Retinal pigment epithelial cell (primary cell): ENCODE results near the gene CASZ1.

Experiments used
- DNase-seq: peaks from one replicate; pipeline ENCODE4 v3.0.0-alpha.2; 2010; ENCODE audit warnings: low read depth
- H3K4me3 ChIP-seq: 2 replicates; pipeline ENCODE4 v1.5.1; 2011; ENCODE audit warnings: mild to moderate bottlenecking, low read length, control low read depth, moderate library complexity
- TF ChIP-seq, protein P1 (sequence below): conservative IDR thresholded peaks from 2 replicates; pipeline ENCODE4 v1.5.1; 2011; ENCODE audit warnings: low read depth, low read length, control low read depth, inconsistent platforms

Gene CASZ1

DNA sequence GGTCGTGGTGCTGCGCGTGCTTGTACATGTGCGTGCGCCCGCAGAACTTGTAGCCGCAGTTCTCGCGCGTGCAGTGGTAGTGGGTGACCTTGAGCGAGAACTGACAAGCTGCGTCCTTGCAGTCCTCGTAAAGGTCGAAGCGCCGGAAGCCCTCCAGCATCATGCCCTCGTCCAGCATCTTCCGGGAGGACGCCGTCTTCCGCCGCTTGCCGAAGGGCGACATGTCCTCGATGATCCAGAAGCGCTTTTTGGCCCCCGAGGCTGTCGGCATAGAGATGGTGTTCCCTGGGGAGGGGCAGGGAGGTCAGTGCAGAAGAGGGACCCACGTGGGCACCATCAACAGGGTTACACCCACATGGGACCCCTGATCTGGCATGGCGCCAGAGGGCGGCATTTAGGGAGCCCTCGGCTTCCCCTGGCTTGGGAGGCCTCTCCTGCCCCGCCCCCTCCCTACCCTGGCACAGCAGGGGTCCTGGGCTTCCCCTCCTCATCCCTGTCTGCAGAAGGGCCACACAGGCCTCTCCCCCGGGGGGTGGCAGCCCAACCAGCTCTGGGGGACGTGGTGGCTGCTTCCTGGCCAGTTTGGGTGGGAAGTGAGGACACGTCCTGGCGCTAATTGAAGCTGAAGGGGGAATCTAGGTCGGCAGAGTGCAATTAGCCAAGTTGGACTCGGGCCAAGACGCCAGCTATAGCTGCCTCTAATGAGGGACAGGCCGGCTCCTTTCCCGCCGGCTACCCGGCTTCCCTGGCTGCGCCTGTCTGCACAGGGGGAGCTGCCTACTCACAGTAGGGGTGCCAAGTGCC is 156.5 kb downstream of the CASZ1 start:
- no peak overlapping the region for H3K4me3 ChIP-seq
- TF ChIP-seq, protein P1, sequence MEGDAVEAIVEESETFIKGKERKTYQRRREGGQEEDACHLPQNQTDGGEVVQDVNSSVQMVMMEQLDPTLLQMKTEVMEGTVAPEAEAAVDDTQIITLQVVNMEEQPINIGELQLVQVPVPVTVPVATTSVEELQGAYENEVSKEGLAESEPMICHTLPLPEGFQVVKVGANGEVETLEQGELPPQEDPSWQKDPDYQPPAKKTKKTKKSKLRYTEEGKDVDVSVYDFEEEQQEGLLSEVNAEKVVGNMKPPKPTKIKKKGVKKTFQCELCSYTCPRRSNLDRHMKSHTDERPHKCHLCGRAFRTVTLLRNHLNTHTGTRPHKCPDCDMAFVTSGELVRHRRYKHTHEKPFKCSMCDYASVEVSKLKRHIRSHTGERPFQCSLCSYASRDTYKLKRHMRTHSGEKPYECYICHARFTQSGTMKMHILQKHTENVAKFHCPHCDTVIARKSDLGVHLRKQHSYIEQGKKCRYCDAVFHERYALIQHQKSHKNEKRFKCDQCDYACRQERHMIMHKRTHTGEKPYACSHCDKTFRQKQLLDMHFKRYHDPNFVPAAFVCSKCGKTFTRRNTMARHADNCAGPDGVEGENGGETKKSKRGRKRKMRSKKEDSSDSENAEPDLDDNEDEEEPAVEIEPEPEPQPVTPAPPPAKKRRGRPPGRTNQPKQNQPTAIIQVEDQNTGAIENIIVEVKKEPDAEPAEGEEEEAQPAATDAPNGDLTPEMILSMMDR: no peak
- no peak for DNase-seq

DNA sequence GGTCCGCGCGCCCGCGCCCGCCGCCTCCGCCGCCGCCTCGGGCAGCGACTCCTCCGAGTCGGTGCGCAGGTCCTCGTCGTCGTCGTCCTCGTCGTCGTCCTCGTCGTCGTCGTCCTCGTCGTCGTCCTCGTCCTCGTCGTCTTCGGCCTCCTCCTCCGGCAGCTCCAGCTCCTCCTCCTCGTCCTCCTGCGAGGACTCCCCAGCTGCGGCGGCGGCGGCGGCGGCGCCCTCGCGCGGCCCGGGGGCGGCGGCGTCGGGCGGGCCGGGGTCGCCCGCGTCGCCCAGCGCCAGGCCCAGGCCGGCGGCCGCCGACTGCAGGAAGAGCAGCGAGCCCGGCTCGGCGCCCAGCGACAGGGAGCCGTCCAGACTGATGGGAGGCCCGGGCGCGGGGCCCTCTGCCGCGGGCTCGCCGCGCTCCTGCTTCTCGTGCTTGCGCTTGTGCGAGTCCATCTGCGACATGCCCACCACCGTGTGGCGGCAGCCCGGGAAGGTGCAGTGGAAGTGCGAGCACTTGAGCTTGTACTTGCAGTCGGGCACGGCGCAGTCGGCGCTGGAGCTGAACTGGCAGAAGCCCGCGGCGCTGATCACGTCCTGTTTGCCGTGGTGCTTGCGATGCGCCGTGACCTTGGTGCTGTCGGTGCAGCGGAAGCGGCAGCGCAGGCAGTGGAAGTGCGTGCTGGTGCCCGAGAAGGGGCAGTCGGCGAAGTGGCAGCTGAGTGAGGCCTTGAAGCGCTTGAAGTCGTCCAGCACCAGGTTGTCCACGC is 157.3 kb downstream of the CASZ1 start:
- TF ChIP-seq, protein P1: no peak
- no peak for DNase-seq
- H3K4me3 ChIP-seq: no peak overlapping the region

DNA sequence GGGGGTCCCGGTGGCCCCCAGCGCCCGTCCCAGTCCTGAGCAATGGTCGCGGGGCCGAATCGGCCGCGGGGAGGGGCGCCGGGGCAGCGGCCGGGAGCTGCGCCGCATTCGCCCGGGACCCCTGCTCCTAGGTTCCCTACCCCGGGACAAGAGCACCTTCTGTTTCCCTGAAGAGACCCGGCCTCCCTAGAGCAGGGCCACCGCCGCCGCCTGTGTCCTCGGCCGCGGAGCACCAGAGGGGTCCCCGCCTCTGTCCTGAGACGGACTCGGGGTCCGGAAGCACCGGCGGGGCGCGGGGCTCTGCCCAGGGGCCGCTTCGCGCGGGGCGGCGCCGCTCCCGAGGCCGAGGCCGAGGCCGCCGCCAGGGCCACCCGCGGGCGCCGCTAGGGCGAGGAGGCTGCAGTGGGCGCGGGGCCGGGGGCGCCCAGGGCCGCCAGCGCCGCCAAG is 157.9 kb downstream of the CASZ1 start:
- H3K4me3 ChIP-seq: no peak overlapping the region
- TF ChIP-seq, protein P1: no peak

DNA sequence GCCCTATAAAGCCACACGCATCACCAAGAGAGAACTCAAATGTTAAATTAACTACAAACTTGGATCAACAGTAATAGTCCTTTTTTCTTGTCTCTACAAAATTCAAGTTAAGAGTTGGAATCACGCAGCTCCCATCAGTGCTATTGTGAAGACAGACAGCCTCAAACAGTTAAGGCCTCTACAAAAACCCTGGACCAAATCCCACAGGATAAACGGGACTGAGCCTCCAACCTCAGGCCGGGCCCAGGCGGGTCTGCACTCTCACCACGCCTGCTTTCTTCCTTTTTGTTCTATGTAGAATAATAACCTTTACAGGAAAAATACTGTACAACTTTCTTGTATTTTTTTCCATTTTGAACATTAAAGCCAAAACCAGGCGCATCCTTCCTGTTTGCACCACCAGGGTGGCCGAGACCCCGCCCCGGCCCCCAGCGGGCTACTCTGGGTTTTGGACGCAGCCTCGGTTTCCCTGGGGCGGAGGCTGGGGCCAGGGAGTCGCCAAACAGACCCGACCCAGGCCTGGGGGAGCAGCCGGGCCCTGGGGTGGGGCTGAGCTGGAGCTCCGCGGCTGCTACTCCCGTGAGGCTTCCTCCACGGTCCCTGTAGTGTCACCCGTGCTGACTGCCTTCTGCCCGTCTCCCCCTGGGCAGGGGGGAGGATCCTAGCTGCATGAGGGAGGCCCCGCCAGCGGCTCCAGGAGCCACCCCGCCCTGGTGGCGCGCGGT is 158.4 kb downstream of the CASZ1 start:
- H3K4me3 ChIP-seq: no peak overlapping the region
- TF ChIP-seq, protein P1: no peak

More for the DNA sequence above, 157.9 kb downstream of the CASZ1 start:
- no peak for DNase-seq

DNA sequence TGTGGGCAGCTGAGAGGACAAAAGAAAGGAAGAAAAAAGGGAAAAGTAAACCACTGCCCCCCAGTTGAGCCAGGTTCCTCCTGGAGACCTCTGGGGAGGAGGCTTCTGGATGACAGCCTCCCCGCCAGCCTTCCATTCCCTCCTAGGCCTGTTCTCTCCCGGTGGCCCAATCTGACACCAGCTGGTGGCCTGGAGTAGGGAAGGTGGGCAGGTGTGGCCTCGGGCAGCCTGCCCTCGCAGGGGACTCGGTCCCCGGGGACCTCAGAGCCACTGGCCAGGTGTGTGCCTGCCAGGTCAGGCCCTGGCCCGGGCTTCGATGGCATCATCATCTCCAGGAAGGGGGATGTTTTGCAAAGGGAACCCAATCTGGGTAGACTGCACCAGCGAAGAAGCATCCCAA is 159.0 kb downstream of the CASZ1 start:
- H3K4me3 ChIP-seq: no peak overlapping the region
- TF ChIP-seq, protein P1: no peak
- no peak for DNase-seq

More for the DNA sequence above, 158.4 kb downstream of the CASZ1 start:
- no peak for DNase-seq

DNA sequence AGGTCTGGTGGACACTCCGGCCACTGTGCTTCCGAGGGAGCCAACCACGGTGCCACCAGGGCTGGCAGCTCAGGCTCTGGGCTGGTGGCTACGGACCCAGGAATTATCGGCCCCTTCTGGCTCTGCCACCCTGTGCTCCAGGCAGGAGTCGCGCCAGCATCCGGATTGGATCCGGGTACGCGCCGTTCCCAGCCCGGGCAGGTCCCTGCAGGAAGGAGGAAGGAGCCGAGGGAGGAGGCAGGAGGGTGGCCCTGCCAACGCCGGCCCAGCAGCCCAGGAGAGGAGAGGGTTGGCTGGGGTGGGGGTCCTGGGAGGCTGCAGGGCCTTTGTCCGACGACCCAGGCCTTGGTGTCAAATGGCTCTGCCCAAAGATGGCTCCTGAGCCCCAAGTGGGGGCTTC is 160.5 kb downstream of the CASZ1 start:
- no peak for DNase-seq
- TF ChIP-seq, protein P1: no peak
- no peak overlapping the region for H3K4me3 ChIP-seq
